AG04450 (cell line): ENCODE data around the gene ANXA2. TPM values are rescaled to one million over a fixed set of nuclear protein-coding genes. Genes with fewer than 3 reads are reported as not detected.

Source experiments
- CTCF ChIA-PET: fragments of 300-600, 350-600 bp; formaldehyde crosslinking; extraction: SDS; loops from one replicate; lab custom pipeline; 2022; ENCODE audit warnings: antibody characterized with exemption, inconsistent platforms; lab: Charles Lee
- POLR2A ChIA-PET: fragments of 350-600 bp; formaldehyde crosslinking; extraction: SDS; loops from one replicate; lab custom pipeline; 2021; ENCODE audit warnings: antibody characterized with exemption, inconsistent platforms; lab: Yijun Ruan, JAX
- DNase-seq: peaks from one replicate; pipeline ENCODE4 v3.0.0-alpha.2; 2011; ENCODE audit warnings: low read depth, low spot score
- H3K27ac ChIP-seq: one replicate; pipeline ENCODE4 v1.5.1; 2012; ENCODE audit warnings: low read depth, low read length, control low read depth
- H3K27me3 ChIP-seq: one replicate; pipeline ENCODE4 v1.6.0; 2012; ENCODE audit warnings: low read length; ENCODE audit not compliant: control insufficient read depth, insufficient read depth
- H3K4me3 ChIP-seq: 2 replicates; pipeline ENCODE4 v1.5.1; 2011; ENCODE audit warnings: mild to moderate bottlenecking, low read depth, low read length, control low read depth
- H3K9me3 ChIP-seq: 2 replicates; pipeline ENCODE4 v1.5.1; 2012; ENCODE audit warnings: low read length; ENCODE audit not compliant: control insufficient read depth, insufficient read depth
- polyA plus RNA-seq: library from polyadenylated mRNA; depleted of rRNA; stranded (reverse); fragments of >200 nt; gene quantifications from 2 replicates; pipeline ENCODE4 v1.2.3, GENCODE V29; 2011
- TF ChIP-seq, protein P1 (sequence below): IDR thresholded peaks from 2 replicates; pipeline ENCODE4 v1.5.1; 2011; ENCODE audit warnings: low read depth, low read length, control low read depth, inconsistent platforms

ANXA2 gene
- polyA plus RNA-seq, 1 experiment = 4,537 TPM

GRCh38 chr15:60424006-60424405 lies 26.2 kb upstream of the ANXA2 start:
- TF ChIP-seq, protein P1, sequence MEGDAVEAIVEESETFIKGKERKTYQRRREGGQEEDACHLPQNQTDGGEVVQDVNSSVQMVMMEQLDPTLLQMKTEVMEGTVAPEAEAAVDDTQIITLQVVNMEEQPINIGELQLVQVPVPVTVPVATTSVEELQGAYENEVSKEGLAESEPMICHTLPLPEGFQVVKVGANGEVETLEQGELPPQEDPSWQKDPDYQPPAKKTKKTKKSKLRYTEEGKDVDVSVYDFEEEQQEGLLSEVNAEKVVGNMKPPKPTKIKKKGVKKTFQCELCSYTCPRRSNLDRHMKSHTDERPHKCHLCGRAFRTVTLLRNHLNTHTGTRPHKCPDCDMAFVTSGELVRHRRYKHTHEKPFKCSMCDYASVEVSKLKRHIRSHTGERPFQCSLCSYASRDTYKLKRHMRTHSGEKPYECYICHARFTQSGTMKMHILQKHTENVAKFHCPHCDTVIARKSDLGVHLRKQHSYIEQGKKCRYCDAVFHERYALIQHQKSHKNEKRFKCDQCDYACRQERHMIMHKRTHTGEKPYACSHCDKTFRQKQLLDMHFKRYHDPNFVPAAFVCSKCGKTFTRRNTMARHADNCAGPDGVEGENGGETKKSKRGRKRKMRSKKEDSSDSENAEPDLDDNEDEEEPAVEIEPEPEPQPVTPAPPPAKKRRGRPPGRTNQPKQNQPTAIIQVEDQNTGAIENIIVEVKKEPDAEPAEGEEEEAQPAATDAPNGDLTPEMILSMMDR = no peak
- CTCF ChIA-PET = no interaction called here
- no peaks in the 10 kb centered on the region for H3K27me3 ChIP-seq
- no peak for DNase-seq
- no peaks in the 10 kb centered on the region for H3K9me3 ChIP-seq
- no peak overlapping the region for H3K27ac ChIP-seq
- no peak overlapping the region for H3K4me3 ChIP-seq
- POLR2A ChIA-PET = interaction anchor here (1.0 to 1.2 kb wide), 3 partner anchors 24 to 53 kb away, joined by 3 to 4 read pairs (median 4); partner anchors contain the start of gene ANXA2

- ChIA-PET CTCF (no interaction called here), POLR2A (interaction anchor here (1.0 to 1.2 kb wide), 3 partner anchors 24 to 52 kb away, joined by 3 to 4 read pairs (median 4); partner anchors contain the start of gene ANXA2)
- H3K4me3 ChIP-seq = no peak overlapping the region
- TF ChIP-seq, protein P1 = no peak
- DNase-seq = peak; percentile 80
- no peak overlapping the region for H3K27ac ChIP-seq
- H3K27me3 ChIP-seq = no peaks in the 10 kb centered on the region
- H3K9me3 ChIP-seq = no peaks in the 10 kb centered on the region
Measured at GRCh38 chr15:60423537-60423936, 25.8 kb upstream of the ANXA2 start.

- H3K27ac ChIP-seq = no peak overlapping the region
- no peak for DNase-seq
Measured at GRCh38 chr15:60421544-60421943, 23.8 kb upstream of the ANXA2 start.

GRCh38 chr15:60420203-60420716 lies 22.5 kb upstream of the ANXA2 start:
- DNase-seq = no peak
- Histone ChIP-seq H3K4me3 (no peak overlapping the region), H3K9me3 (no peaks in the 10 kb centered on the region), H3K27me3 (no peaks in the 10 kb centered on the region), H3K27ac (no peak overlapping the region)
- ChIA-PET POLR2A (interaction anchor here (0.8 to 1.3 kb wide), 3 partner anchors 13 to 20 kb away, joined by 3 to 8 read pairs (median 4); no protein-coding TSS in a partner anchor), CTCF (interaction anchor here (0.8 to 1.9 kb wide), 2 partner anchors 61 to 95 kb away, joined by 4 read pairs; no protein-coding TSS in a partner anchor)
- TF ChIP-seq, protein P1 = no peak

More at GRCh38 chr15:60421544-60421943, 23.8 kb upstream of the ANXA2 start:
- Histone ChIP-seq H3K9me3 (no peaks in the 10 kb centered on the region), H3K27me3 (no peaks in the 10 kb centered on the region), H3K4me3 (no peak overlapping the region)
- CTCF ChIA-PET = interaction anchor here (0.5 to 1.9 kb wide), 4 partner anchors 11 to 62 kb away, joined by 3 to 6 read pairs (median 5); no protein-coding TSS in a partner anchor
- POLR2A ChIA-PET = interaction anchor here (0.6 to 1.7 kb wide), 5 partner anchors 19 to 29 kb away, joined by 3 to 5 read pairs (median 4); partner anchors contain the start of gene ANXA2
- TF ChIP-seq, protein P1 = no peak

DNA sequence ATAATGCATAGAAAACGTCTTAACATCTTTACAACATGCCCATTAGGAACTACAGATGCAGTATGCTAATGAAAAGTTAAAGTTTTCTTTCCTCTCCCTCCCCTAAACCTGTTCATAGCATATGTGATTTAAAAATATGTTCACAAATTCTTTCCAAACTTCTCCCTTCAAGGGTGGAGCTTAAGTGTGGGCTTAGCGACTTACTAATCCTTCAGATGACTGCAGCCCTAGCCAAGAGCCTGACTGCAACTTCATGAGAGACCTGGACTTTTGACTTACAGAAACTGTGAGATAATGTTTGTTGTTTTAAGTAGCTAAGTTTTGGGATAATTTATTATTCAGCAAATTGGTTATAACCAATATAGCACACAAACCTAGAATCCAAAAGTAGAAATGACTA lies 22.0 kb upstream of the ANXA2 start:
- no peak for DNase-seq
- POLR2A ChIA-PET = interaction anchor here (0.8 to 1.1 kb wide), 2 partner anchors 12 to 18 kb away, joined by 3 to 8 read pairs; no protein-coding TSS in a partner anchor
- no peak overlapping the region for H3K4me3 ChIP-seq
- TF ChIP-seq, protein P1 = no peak
- no peak overlapping the region for H3K27ac ChIP-seq
- no peaks in the 10 kb centered on the region for H3K9me3 ChIP-seq
- H3K27me3 ChIP-seq = no peaks in the 10 kb centered on the region
- CTCF ChIA-PET = interaction anchor here (0.8 to 1.9 kb wide), 2 partner anchors 60 to 95 kb away, joined by 4 read pairs; no protein-coding TSS in a partner anchor
